ENCODE data around the gene MDK.
A peak's percentile ranks its signal among the peaks of the same experiment; 100 is the strongest.

MDK gene

GRCh38 chr11:46337626-46338345 lies 43.7 kb upstream of the MDK start:
- H3K27ac ChIP-seq (ENCODE audit: low read depth, low read length) = peak overlapping the region; percentile 98
- H3K4me3 ChIP-seq (ENCODE audit: low read depth in 1 of 5, low read length in 5 of 5) = no peak overlapping the region
- H3K27me3 ChIP-seq (ENCODE audit: control insufficient read depth in 5 of 5, insufficient read depth in 4 of 5, low read length in 5 of 5) = peaks cover 0 to 6% (median 3%) of the 10 kb centered on the region in 5 donors
- peaks cover 8 to 73% (median 60%) of the 10 kb centered on the region in 5 donors for H3K4me1 ChIP-seq (ENCODE audit: control insufficient read depth in 5 of 5, insufficient read depth in 5 of 5, low read length in 5 of 5)
- H3K9ac ChIP-seq (ENCODE audit: low read length in 5 of 5) = no peak overlapping the region
- H3K36me3 ChIP-seq (ENCODE audit: control insufficient read depth in 5 of 5, insufficient read depth in 5 of 5, low read length in 5 of 5) = no peaks in the 10 kb centered on the region
- no peaks in the 10 kb centered on the region for H3K9me3 ChIP-seq (ENCODE audit: control insufficient read depth in 5 of 5, low read length in 5 of 5)

GRCh38 chr11:46338636-46338987 lies 42.9 kb upstream of the MDK start:
- H3K4me3 ChIP-seq (ENCODE audit: low read depth in 1 of 5, low read length in 5 of 5) = peak overlapping the region; percentile 43 to 66 (median 56)
- peaks cover 12 to 76% (median 64%) of the 10 kb centered on the region in 5 donors for H3K4me1 ChIP-seq (ENCODE audit: control insufficient read depth in 5 of 5, insufficient read depth in 5 of 5, low read length in 5 of 5)
- no peaks in the 10 kb centered on the region for H3K36me3 ChIP-seq (ENCODE audit: control insufficient read depth in 5 of 5, insufficient read depth in 5 of 5, low read length in 5 of 5)
- H3K27ac ChIP-seq (ENCODE audit: low read depth, low read length) = peak overlapping the region; percentile 98
- H3K9ac ChIP-seq (ENCODE audit: low read length in 5 of 5) = peak overlapping the region; percentile 53 to 74 (median 68)
- peaks cover 0 to 4% (median under 1%) of the 10 kb centered on the region in 5 donors for H3K27me3 ChIP-seq (ENCODE audit: control insufficient read depth in 5 of 5, insufficient read depth in 4 of 5, low read length in 5 of 5)
- H3K9me3 ChIP-seq (ENCODE audit: control insufficient read depth in 5 of 5, low read length in 5 of 5) = no peaks in the 10 kb centered on the region

- H3K9me3 ChIP-seq (ENCODE audit: control insufficient read depth in 5 of 5, low read length in 5 of 5) = no peaks in the 10 kb centered on the region
- H3K27me3 ChIP-seq (ENCODE audit: control insufficient read depth in 5 of 5, insufficient read depth in 4 of 5, low read length in 5 of 5) = peaks cover 0 to 2% (median 0%) of the 10 kb centered on the region in 5 donors
- no peaks in the 10 kb centered on the region for H3K36me3 ChIP-seq (ENCODE audit: control insufficient read depth in 5 of 5, insufficient read depth in 5 of 5, low read length in 5 of 5)
- peak overlapping the region; percentile 53 to 74 (median 68) for H3K9ac ChIP-seq (ENCODE audit: low read length in 5 of 5)
- peak overlapping the region; percentile 98 for H3K27ac ChIP-seq (ENCODE audit: low read depth, low read length)
- peaks cover 12 to 76% (median 67%) of the 10 kb centered on the region in 5 donors for H3K4me1 ChIP-seq (ENCODE audit: control insufficient read depth in 5 of 5, insufficient read depth in 5 of 5, low read length in 5 of 5)
- H3K4me3 ChIP-seq (ENCODE audit: low read depth in 1 of 5, low read length in 5 of 5) = peak overlapping the region; percentile 43 to 66 (median 56)
These were observed 42.3 kb upstream of the MDK start for GRCh38 chr11:46338988-46339666.

DNA sequence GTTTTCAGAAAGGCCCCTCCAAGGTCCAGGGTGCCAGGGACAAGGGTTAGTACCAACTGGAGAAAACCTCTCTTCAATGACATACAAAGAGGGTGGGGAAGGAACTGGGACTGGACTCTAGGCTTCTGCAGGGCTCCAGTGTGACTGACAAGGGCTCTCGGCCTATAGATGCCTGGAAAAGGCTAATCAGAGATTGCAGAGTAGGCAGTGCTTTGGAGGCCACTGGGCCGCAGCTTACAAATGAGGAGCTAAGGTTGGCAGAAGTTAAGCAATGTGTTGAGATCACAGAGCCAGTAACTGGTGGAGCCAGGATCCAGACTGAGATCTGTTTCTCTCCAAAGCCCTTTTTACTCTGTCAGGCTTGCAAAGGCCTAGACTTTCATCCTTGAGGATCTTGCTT lies 41.7 kb upstream of the MDK start:
- Histone ChIP-seq H3K27ac (ENCODE audit: low read depth, low read length) (peak overlapping the region; percentile 98), H3K9ac (ENCODE audit: low read length in 5 of 5) (peak overlapping the region in 1 of 5 donors; percentile 59), H3K4me1 (ENCODE audit: control insufficient read depth in 5 of 5, insufficient read depth in 5 of 5, low read length in 5 of 5) (peaks cover 12 to 83% (median 72%) of the 10 kb centered on the region in 5 donors)

DNA sequence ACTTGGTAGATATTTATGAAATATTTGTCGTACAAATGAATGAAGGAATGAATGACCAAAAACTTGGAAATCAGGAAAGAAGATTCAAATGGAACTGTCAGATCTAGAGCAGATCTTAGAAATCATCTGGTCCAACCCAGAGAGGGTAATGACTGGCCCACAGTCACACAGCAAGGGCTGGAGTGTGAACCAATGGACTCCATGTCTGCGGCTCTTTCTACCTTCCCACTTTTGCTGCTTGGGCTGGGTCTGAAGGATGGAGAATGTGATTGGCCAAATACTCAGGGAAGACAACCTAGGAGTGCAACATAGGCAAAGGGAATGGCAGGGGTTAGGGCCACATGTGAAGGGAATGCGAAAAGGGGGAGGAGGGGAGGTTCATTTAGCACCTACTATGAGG lies 40.0 kb upstream of the MDK start:
- H3K27me3 ChIP-seq (ENCODE audit: control insufficient read depth in 5 of 5, insufficient read depth in 4 of 5, low read length in 5 of 5) = no peaks in the 10 kb centered on the region
- H3K9me3 ChIP-seq (ENCODE audit: control insufficient read depth in 5 of 5, low read length in 5 of 5) = no peaks in the 10 kb centered on the region
- H3K36me3 ChIP-seq (ENCODE audit: control insufficient read depth in 5 of 5, insufficient read depth in 5 of 5, low read length in 5 of 5) = no peaks in the 10 kb centered on the region
- H3K4me3 ChIP-seq (ENCODE audit: low read depth in 1 of 5, low read length in 5 of 5) = no peak overlapping the region
- peak overlapping the region; percentile 98 for H3K27ac ChIP-seq (ENCODE audit: low read depth, low read length)
- peaks cover 13 to 94% (median 87%) of the 10 kb centered on the region in 5 donors for H3K4me1 ChIP-seq (ENCODE audit: control insufficient read depth in 5 of 5, insufficient read depth in 5 of 5, low read length in 5 of 5)
- no peak overlapping the region for H3K9ac ChIP-seq (ENCODE audit: low read length in 5 of 5)

More for the DNA sequence above, 41.7 kb upstream of the MDK start:
- H3K9me3 ChIP-seq (ENCODE audit: control insufficient read depth in 5 of 5, low read length in 5 of 5) = no peaks in the 10 kb centered on the region
- H3K27me3 ChIP-seq (ENCODE audit: control insufficient read depth in 5 of 5, insufficient read depth in 4 of 5, low read length in 5 of 5) = no peaks in the 10 kb centered on the region
- no peaks in the 10 kb centered on the region for H3K36me3 ChIP-seq (ENCODE audit: control insufficient read depth in 5 of 5, insufficient read depth in 5 of 5, low read length in 5 of 5)
- no peak overlapping the region for H3K4me3 ChIP-seq (ENCODE audit: low read depth in 1 of 5, low read length in 5 of 5)

DNA sequence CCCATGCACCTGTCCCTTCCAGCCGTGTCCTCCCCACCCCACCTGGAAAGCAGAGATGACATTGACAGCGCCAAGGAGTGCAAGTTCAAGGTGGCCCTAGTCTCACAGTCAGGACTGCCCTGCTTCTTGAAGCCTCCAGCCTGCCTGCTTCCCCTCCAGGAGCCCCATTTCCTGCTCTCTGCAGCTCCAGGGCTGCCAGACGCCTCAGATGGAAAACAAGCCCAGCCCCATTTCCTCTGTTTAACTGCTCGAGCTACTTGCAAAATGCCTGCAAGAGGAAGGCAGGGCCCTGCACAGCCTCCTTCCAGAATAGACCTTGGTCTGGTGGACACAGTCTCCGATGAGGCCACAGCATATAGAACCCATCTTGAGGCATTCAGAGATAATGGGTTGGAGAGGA lies 39.2 kb upstream of the MDK start:
- Histone ChIP-seq H3K9me3 (ENCODE audit: control insufficient read depth in 5 of 5, low read length in 5 of 5) (no peaks in the 10 kb centered on the region), H3K27me3 (ENCODE audit: control insufficient read depth in 5 of 5, insufficient read depth in 4 of 5, low read length in 5 of 5) (no peaks in the 10 kb centered on the region), H3K27ac (ENCODE audit: low read depth, low read length) (peak overlapping the region; percentile 72), H3K4me3 (ENCODE audit: low read depth in 1 of 5, low read length in 5 of 5) (peak overlapping the region in 1 of 5 donors; percentile 7), H3K36me3 (ENCODE audit: control insufficient read depth in 5 of 5, insufficient read depth in 5 of 5, low read length in 5 of 5) (no peaks in the 10 kb centered on the region), H3K9ac (ENCODE audit: low read length in 5 of 5) (peak overlapping the region in 1 of 5 donors; percentile 19), H3K4me1 (ENCODE audit: control insufficient read depth in 5 of 5, insufficient read depth in 5 of 5, low read length in 5 of 5) (peaks cover 18 to 95% (median 93%) of the 10 kb centered on the region in 5 donors)

DNA sequence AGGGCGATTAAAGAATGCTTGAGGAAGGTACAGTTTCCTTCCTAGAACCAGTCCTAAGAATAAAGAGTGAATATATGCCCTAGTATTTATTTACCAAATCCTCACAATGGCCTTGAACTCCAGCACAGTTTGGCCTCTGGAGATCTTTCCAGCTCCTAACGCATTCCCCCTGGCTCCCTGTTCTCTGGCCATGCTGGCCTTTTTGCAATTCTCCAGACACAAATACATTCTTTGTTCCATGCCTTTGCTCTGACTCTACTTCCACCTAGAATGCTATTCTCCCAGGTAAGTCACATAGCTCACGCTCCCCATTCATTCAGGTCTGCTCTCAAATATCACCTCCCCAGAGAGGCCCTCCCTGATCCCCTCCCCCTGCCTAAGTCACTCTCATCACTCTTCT lies 37.9 kb upstream of the MDK start:
- Histone ChIP-seq H3K4me1 (ENCODE audit: control insufficient read depth in 5 of 5, insufficient read depth in 5 of 5, low read length in 5 of 5) (peaks cover 17 to 94% (median 92%) of the 10 kb centered on the region in 5 donors), H3K9me3 (ENCODE audit: control insufficient read depth in 5 of 5, low read length in 5 of 5) (no peaks in the 10 kb centered on the region), H3K9ac (ENCODE audit: low read length in 5 of 5) (peak overlapping the region in 3 of 5 donors; percentile 30 to 52 (median 33)), H3K4me3 (ENCODE audit: low read depth in 1 of 5, low read length in 5 of 5) (peak overlapping the region in 1 of 5 donors; percentile 31), H3K27me3 (ENCODE audit: control insufficient read depth in 5 of 5, insufficient read depth in 4 of 5, low read length in 5 of 5) (no peaks in the 10 kb centered on the region), H3K36me3 (ENCODE audit: control insufficient read depth in 5 of 5, insufficient read depth in 5 of 5, low read length in 5 of 5) (no peaks in the 10 kb centered on the region), H3K27ac (ENCODE audit: low read depth, low read length) (peak overlapping the region; percentile 72)

- peak overlapping the region in 3 of 5 donors; percentile 68 to 91 (median 70) for H3K9ac ChIP-seq (ENCODE audit: low read length in 5 of 5)
These were observed 36.3 kb upstream of the MDK start for GRCh38 chr11:46345131-46345597.

DNA sequence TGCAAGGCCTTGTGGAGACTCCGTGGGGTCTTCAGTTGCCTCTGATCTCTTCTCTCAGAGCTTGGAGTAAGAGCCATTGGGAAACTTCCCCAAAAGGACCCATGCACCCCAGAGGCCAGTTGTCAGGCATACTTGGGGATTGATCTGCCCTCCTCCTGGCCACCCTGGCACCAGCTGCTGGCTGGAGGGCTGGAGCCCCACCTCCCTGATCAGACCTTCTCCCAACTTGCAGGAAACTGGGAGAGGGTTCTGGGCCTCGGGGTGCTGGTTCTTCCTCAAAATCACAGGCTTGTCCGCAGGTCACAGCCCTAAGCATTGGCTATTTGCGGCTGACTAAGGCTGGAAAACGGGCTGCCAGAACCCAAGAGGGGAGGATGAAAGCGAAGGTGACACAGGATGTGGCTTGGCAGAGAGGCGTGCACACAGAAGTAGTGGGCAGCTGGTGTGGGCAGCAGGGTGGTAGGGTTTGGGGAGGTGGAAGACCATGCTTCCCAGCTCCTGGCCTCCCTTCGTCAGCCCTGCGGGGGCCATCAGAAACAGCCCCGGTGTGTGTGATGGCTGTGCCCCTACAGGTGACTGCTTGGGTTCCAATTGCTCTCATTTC lies 35.5 kb upstream of the MDK start:
- Histone ChIP-seq H3K27me3 (ENCODE audit: control insufficient read depth in 5 of 5, insufficient read depth in 4 of 5, low read length in 5 of 5) (no peaks in the 10 kb centered on the region), H3K27ac (ENCODE audit: low read depth, low read length) (peak overlapping the region; percentile 62), H3K9me3 (ENCODE audit: control insufficient read depth in 5 of 5, low read length in 5 of 5) (no peaks in the 10 kb centered on the region), H3K9ac (ENCODE audit: low read length in 5 of 5) (peak overlapping the region in 3 of 5 donors; percentile 68 to 91 (median 70)), H3K4me1 (ENCODE audit: control insufficient read depth in 5 of 5, insufficient read depth in 5 of 5, low read length in 5 of 5) (peaks cover 17 to 83% (median 81%) of the 10 kb centered on the region in 5 donors), H3K4me3 (ENCODE audit: low read depth in 1 of 5, low read length in 5 of 5) (peak overlapping the region; percentile 61 to 81 (median 74)), H3K36me3 (ENCODE audit: control insufficient read depth in 5 of 5, insufficient read depth in 5 of 5, low read length in 5 of 5) (peaks cover 0 to 3% (median 0%) of the 10 kb centered on the region in 5 donors)

More at GRCh38 chr11:46345131-46345597, 36.3 kb upstream of the MDK start:
- no peaks in the 10 kb centered on the region for H3K9me3 ChIP-seq (ENCODE audit: control insufficient read depth in 5 of 5, low read length in 5 of 5)
- H3K4me1 ChIP-seq (ENCODE audit: control insufficient read depth in 5 of 5, insufficient read depth in 5 of 5, low read length in 5 of 5) = peaks cover 17 to 88% (median 86%) of the 10 kb centered on the region in 5 donors
- H3K4me3 ChIP-seq (ENCODE audit: low read depth in 1 of 5, low read length in 5 of 5) = peak overlapping the region; percentile 61 to 81 (median 74)
- no peaks in the 10 kb centered on the region for H3K36me3 ChIP-seq (ENCODE audit: control insufficient read depth in 5 of 5, insufficient read depth in 5 of 5, low read length in 5 of 5)
- H3K27me3 ChIP-seq (ENCODE audit: control insufficient read depth in 5 of 5, insufficient read depth in 4 of 5, low read length in 5 of 5) = no peaks in the 10 kb centered on the region
- H3K27ac ChIP-seq (ENCODE audit: low read depth, low read length) = peak overlapping the region; percentile 62
